GM18511 (cell line): Measurements from ENCODE around the gene LDB2.

Source experiments
- ATAC-seq: cut with Tn5 transposase; IDR thresholded peaks from one replicate; pipeline ENCODE4 v1.9.1; 2021; ENCODE audit warnings: mild to moderate bottlenecking, moderate library complexity; ENCODE audit not compliant: unreplicated experiment

The LDB2 gene

DNA sequence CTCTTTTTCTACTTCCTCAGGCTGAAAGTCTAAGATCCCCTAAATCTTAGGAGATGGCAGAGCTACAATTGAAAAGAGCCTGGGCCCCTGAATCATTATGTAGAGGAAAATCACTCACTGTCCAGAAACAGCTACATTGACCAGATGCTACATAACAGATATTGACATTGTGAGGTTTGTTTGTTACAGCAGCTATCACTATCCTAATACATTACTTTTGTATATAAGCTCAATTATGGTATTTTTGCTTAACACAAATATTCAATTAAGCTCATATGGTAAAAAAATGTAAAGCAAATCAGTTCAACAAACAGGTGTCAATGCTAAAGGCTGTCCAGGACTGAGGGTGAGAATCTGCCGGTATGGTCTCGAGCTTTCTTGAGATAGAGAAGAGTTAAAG lies 89.4 kb downstream of the LDB2 start:
- ATAC-seq, result no peak

DNA sequence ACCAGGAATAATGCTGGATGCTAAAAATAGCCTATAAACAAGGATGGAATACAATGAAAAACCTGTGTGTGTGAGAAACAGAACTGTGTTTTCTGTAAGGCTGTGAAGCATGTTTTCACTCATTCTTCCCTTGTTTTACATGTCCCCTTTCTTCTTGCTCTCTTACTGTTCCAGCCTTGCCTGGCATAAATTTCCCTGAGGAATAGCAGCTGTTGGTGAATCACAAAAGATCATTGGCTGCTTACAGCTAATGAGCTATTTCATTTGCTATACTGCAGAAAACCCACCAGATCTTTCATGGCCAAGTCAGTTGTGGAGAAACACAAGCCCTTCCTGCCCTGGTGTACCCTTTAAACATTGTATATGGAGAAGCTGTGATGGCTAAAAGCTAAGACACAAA lies 91.1 kb downstream of the LDB2 start:
- no peak for ATAC-seq

- no peak for ATAC-seq
Observed at GRCh38 chr4:16804581-16804980, 93.9 kb downstream of the LDB2 start.

GRCh38 chr4:16802044-16802443 lies 96.4 kb downstream of the LDB2 start:
- ATAC-seq, result no peak

DNA sequence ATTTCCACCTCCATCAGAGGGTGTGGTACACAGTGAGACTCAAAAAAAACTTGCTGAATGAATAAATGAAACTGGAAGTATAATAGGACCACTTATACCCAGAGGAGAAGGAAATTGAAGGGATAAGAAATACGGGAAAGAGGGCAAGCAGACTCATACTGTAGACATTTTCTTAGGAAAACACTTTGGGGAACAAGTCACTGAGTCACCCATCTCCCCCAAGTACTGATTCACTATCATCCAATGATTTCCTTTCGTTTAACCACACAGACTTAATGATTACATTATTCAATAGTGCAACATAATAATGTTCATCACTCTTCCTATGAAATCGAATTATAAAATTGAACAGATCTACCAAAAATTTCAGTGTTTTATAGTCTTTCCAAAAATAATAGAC lies 97.1 kb downstream of the LDB2 start:
- ATAC-seq, result no peak

DNA sequence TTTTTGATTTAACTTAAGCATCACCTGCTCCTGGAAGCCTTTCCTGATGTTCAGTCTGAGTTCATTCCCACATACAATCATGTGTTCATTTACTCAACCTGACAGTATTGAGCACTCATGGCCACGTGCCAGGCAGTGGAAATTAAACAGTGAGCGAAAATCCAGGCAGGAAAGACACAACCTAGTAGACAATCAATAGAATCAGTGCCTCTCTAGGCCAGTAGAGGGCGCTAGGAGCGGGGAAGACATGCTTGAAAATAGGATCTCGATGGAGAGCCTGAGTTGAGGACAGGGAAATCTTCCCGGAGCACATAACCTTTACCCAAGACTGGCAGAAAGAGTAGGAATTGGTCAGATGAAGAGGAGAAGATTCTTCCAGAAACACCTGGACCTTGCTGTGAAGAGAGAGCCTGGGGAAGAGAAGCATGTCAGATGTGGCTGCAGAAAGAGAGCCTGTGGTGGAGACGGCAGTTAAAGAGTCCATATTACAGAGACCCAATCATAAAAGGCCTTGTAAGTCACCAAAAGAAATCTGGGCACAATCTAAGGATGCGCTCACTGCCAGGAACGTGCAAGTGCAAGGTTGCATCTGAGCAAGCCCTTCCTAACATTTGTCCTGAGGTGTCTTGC lies 103.5 kb downstream of the LDB2 start:
- peak; percentile 74 for ATAC-seq

- ATAC-seq, result no peak
Observed at GRCh38 chr4:16791460-16791859, 107.0 kb downstream of the LDB2 start.

GRCh38 chr4:16790508-16790907 lies 107.9 kb downstream of the LDB2 start:
- ATAC-seq, result no peak

- ATAC-seq, result no peak
Observed at GRCh38 chr4:16788868-16789267, 109.6 kb downstream of the LDB2 start.

GRCh38 chr4:16785793-16786527 lies 112.5 kb downstream of the LDB2 start:
- ATAC-seq, result no peak

- no peak for ATAC-seq
Observed at GRCh38 chr4:16783119-16783518, 115.3 kb downstream of the LDB2 start.

DNA sequence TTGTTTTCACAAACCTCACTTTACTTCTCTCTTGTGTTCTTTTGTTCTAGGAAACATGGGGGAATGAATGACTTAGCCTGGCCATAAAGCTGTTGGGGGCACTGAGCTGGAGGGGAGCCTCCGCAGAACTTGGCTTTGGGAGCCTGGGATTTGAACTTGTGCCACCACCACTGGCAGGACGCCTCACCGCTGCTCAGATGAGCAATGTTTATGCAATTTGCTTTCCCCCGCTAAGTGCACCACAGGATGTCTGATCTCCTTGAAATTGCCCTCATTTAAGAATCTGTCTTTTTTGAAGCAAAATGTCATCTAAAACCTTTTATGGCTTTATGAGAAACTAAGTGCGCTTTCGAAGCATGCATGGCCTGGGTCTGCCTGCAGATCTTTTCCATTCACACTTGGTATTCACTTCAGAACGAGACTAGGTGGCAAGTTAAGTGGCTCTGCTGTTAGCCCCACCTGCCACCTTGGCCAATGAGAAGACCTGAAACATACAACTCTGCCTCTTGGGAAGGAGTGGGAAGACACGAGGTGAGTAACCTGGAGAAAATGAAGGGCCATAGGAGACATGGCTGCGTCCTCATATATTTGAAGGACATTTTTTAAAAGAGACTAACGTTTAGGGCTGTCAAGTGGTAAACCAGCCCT lies 119.3 kb downstream of the LDB2 start:
- ATAC-seq, result no peak

DNA sequence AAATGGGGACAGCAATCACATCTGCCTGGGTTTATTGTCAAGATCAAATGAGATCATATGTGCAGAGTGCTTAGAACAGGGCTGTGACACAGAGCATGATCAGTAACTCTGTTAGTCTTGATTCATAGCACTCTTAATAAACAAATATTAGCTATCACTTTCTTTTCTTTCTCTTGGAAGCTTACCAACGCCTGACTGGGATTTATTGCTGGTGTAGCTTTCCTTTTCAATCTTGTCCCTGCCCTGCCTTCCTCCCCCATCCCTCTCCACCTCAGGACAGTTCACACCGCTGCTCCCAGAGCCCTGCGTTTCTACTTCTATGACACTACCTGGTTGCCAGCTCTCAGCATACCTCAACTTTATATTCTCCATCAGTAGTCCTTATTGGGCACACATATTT lies 120.7 kb downstream of the LDB2 start:
- ATAC-seq, result no peak

DNA sequence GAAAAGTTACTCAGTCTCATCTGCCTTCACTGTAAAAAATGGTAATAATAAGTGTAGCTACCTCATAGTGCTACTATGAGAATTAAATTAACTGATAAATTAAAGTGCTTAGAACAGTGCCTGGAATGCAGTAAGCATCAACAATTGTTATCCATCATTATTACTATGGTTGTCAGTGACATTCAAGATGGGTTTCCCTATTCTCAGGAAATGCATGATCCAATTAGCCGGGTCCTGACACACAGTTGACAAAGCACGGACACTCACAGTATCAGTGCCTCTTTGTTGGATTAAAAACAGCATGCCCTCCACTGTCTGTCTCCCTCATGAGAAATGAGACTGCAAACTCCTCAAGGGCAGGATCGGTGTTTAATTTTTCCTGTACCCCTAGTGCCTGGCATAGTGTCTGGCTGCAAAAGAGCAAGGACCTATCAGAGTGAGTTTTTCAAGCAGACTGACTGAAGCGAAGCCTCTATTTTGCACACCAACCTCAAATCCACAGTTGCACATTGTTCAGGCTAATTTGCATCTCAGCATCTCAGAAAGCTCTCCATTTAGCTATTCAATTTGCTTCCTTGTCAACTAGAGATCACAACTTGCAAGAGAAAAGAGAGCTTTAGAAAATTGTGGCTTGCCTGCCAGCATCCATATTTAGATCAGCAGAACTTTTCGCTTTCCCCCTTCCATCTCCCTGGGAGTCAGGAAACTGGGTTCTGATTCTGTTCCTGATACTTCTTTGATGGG lies 122.9 kb downstream of the LDB2 start:
- no peak for ATAC-seq

DNA sequence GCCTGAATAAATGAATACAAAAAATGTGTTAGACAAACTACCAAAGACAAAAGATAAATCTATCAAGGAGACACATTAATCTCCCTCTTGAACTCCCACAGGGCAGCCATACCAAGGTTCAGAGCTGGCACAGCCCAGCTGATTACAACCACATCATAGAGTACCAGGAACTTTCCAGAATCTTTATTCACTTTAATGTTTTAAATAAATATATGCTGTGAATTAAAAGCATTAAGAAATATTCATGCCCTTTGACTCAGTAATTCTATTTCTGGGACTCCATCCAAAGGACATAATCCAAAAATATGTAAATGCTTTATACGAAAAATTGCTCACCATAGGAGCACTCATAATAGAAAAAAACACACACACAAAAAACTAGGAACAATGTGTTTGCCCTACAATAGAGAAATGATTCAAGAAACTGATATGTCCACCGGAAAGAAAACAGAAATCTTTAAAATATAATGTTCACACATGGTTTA lies 126.0 kb downstream of the LDB2 start:
- no peak for ATAC-seq

DNA sequence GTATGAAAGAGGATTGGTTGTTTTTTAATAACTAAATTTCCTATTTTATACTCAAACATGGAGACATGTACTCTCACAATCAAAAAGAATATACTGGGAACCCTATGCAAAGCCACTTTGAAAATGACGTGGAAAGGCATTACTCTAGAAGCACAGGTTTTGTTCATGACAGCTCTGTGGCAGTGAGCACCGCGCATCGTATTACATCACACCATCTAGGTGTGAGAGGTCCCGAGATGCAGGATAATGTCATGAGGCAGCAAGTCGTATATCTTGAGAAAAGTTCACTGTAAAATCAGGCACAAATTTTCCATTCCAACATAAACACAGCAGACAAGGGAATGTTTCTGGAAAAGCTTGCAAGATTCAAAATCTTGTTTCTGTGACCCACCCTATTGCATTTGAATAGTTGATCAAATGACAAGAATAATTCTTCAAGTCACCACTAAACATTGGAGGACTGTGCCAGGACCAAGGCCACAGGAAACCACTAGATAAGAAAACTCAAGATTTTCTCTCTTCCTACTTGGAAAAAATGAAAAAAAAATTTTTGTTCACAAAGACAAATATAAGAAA lies 127.6 kb downstream of the LDB2 start:
- no peak for ATAC-seq

DNA sequence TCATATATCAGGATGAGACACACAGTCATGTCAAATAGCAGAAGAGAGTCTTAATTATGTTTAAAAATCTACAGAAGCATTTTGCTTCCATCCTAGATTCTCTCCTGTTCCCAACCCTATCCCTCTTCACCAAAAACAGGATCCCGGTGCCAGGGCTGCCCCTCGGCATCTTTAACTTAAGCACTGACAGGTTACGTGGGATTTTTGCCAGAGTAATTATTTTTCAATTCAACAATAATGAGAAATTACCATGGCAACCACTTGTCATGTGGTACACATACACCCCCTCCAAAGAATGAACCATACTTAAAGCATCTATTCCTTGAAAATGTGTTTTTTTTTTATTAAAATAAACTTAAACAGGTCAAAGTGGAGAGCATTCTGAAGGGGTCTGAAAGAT lies 130.6 kb downstream of the LDB2 start:
- no peak for ATAC-seq

GRCh38 chr4:16767251-16767650 lies 131.2 kb downstream of the LDB2 start:
- no peak for ATAC-seq

- no peak for ATAC-seq
Observed at GRCh38 chr4:16765546-16765945, 132.9 kb downstream of the LDB2 start.

DNA sequence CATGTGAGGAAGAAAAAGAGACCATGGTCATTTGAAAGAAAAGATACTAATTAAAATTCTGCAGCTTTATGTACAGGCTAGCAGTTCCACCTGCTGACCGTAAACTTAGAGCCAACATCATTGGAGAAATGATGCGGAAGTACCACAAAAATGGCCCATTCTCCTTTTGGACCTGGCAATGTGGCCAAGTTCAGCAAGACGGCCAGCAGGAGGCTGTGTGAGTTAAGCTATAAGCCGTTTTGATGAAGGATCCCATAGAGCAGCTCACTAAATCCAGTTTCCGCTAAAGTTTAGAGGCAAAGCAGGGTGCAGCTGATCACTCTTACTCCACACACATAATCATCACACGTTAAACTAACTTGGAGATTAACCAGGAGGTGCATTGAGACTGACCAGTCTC lies 133.8 kb downstream of the LDB2 start:
- no peak for ATAC-seq
